HepG2 (cell line): Measurements from ENCODE around the gene CD7. TPM values are rescaled to one million over a fixed set of nuclear protein-coding genes. Genes with fewer than 3 reads are reported as not detected.
A peak's percentile ranks its signal among the peaks of the same experiment; 100 is the strongest.

Experiments used
- CHD4 ChIP-seq: fragments of 200-600 bp; sonication (generic); IDR thresholded peaks from 2 replicates; pipeline ENCODE4 v1.7.0; 2017; ENCODE audit warnings: mild to moderate bottlenecking, low read length, borderline replicate concordance
- E2F1 ChIP-seq: sonication (generic); formaldehyde crosslinking; IDR thresholded peaks from 2 replicates; pipeline ENCODE4 v1.5.0; 2020; ENCODE audit warnings: missing genetic modification reagents
- ETS1 ChIP-seq: sonication (generic); formaldehyde crosslinking; IDR thresholded peaks from 2 replicates; pipeline ENCODE4 v1.4.0; 2020; ENCODE audit warnings: missing genetic modification reagents
- FLYWCH1 ChIP-seq: sonication (generic); formaldehyde crosslinking; IDR thresholded peaks from 2 replicates; pipeline ENCODE4 v1.8.1; 2023; ENCODE audit warnings: mild to moderate bottlenecking, missing genetic modification reagents
- LCORL ChIP-seq, 2 experiments: fragments of 450-650 bp in 1 of 2; sonication (generic) in 1 of 2; formaldehyde crosslinking in 1 of 2; IDR thresholded peaks; 2 replicates each; pipeline versions ENCODE4 v1.5.0 to v1.6.1; 2017 to 2020; ENCODE audit warnings: antibody characterized with exemption in 1 of 2, missing genetic modification reagents in 1 of 2
- MAFK ChIP-seq, 2 experiments: IDR thresholded peaks in 1 of 2; conservative IDR thresholded peaks in 1 of 2; 2 replicates each; pipeline ENCODE4 v1.6.1; 2011; ENCODE audit warnings: improper control_type of control experiment in 2 of 2, low read length in 2 of 2
- MLXIP ChIP-seq: sonication (generic); formaldehyde crosslinking; IDR thresholded peaks from 2 replicates; pipeline ENCODE4 v1.9.0; 2021; ENCODE audit warnings: missing genetic modification reagents, borderline replicate concordance
- MYC ChIP-seq: sonication (generic); formaldehyde crosslinking; IDR thresholded peaks from 2 replicates; pipeline ENCODE4 v1.9.0; 2021; ENCODE audit warnings: missing genetic modification reagents, borderline replicate concordance
- PRMT3 ChIP-seq: sonication (generic); formaldehyde crosslinking; IDR thresholded peaks from 2 replicates; pipeline ENCODE4 v1.8.1; 2022; ENCODE audit warnings: low read depth, mild to moderate bottlenecking, moderate library complexity, missing genetic modification reagents, borderline replicate concordance
- SRSF9 ChIP-seq: fragments of 200-400 bp; formaldehyde crosslinking; IDR thresholded peaks from 2 replicates; pipeline ENCODE4 v1.6.1; 2018; ENCODE audit warnings: borderline replicate concordance, mild to moderate bottlenecking, low read depth, low read length; ENCODE audit not compliant: insufficient read depth, poor library complexity, severe bottlenecking
- STAT5B ChIP-seq: sonication (generic); formaldehyde crosslinking; IDR thresholded peaks from 2 replicates; pipeline ENCODE4 v1.4.0; 2020; ENCODE audit warnings: missing genetic modification reagents
- USF2 ChIP-seq, 2 experiments: sonication (generic) in 1 of 2; formaldehyde crosslinking in 1 of 2; IDR thresholded peaks; 2 replicates each; pipeline versions ENCODE4 v1.5.1 to v1.6.1; 2011 to 2020; ENCODE audit warnings: borderline replicate concordance in 1 of 2, low read depth in 1 of 2, low read length in 1 of 2, mild to moderate bottlenecking in 1 of 2, missing genetic modification reagents in 1 of 2, moderate library complexity in 1 of 2
- ZFP37 ChIP-seq: sonication (generic); formaldehyde crosslinking; IDR thresholded peaks from 2 replicates; pipeline ENCODE4 v1.4.0; 2020; ENCODE audit warnings: missing genetic modification reagents, borderline replicate concordance
- ZFYVE20 ChIP-seq: sonication (generic); formaldehyde crosslinking; IDR thresholded peaks from 2 replicates; pipeline ENCODE4 v1.8.0; 2023; ENCODE audit warnings: low read depth, mild to moderate bottlenecking, moderate library complexity, missing genetic modification reagents, borderline replicate concordance
- ZNF34 ChIP-seq: sonication (generic); formaldehyde crosslinking; IDR thresholded peaks from 2 replicates; pipeline ENCODE4 v1.4.0; 2020; ENCODE audit warnings: mild to moderate bottlenecking, missing genetic modification reagents, borderline replicate concordance
- ZNF530 ChIP-seq: sonication (generic); formaldehyde crosslinking; IDR thresholded peaks from 2 replicates; pipeline ENCODE4 v1.5.0; 2020; ENCODE audit warnings: low read depth, mild to moderate bottlenecking, missing genetic modification reagents
- ZNF766 ChIP-seq: sonication (generic); formaldehyde crosslinking; IDR thresholded peaks from 2 replicates; pipeline ENCODE4 v1.5.0; 2020; ENCODE audit warnings: missing genetic modification reagents, borderline replicate concordance
- ZSCAN12 ChIP-seq: sonication (generic); formaldehyde crosslinking; IDR thresholded peaks from 2 replicates; pipeline ENCODE4 v1.9.0; 2021; ENCODE audit warnings: mild to moderate bottlenecking, missing genetic modification reagents
- polyA plus RNA-seq, 8 experiments: library from polyadenylated mRNA; depleted of rRNA in 3 of 8; stranded (reverse) in 7 of 8; unstranded in 1 of 8; fragments of >200 nt; fragmentation: Illumina TruSeq in 4 of 8; extraction: Trizol in 4 of 8; gene quantifications; 2 replicates each; pipeline versions ENCODE4 v1.2.1 to v1.2.3, GENCODE V29; 2011 to 2016; ENCODE audit warnings: low read depth in 4 of 8, missing spikeins in 1 of 8, mixed read lengths in 1 of 8; ENCODE audit not compliant: insufficient read depth in 1 of 8
- total RNA-seq, 5 experiments: library from RNA; depleted of rRNA; stranded (reverse); fragments of >200 nt; fragmentation: Illumina TruSeq; extraction: Trizol; gene quantifications; 2 replicates each; pipeline ENCODE4 v1.2.3, GENCODE V29; 2016; ENCODE audit warnings: low read depth in 1 of 5

The CD7 gene
- total and polyA plus RNA-seq, 2 of the 13 experiments (the other 11 are each of a cell fraction or from before 2014, with no cell fraction given) = 67.6 to 76.4 TPM

GRCh38 chr17:82309656-82310570 lies 7.5 kb downstream of the CD7 start (continued):
- TF ChIP-seq ZFP37 (CRISPR knock-in tag) = no peak
- no peak for TF ChIP-seq PRMT3 (CRISPR knock-in tag)
- TF ChIP-seq ZNF530 (CRISPR knock-in tag) = no peak
- TF ChIP-seq STAT5B (CRISPR knock-in tag) = no peak
- TF ChIP-seq LCORL (IDR thresholded peaks at IDR 0.05) = no peak
- TF ChIP-seq LCORL (CRISPR knock-in tag; IDR thresholded peaks at IDR 0.05) = peak; percentile 72; the same call in 1 of the 2 replicates
- TF ChIP-seq MYC (CRISPR knock-in tag) = peak; percentile 82
- no peak for TF ChIP-seq USF2 (IDR thresholded peaks at IDR 0.05; ENCODE audit: low read depth, low read length)
- TF ChIP-seq USF2 (CRISPR knock-in tag; IDR thresholded peaks at IDR 0.05; ENCODE audit: borderline replicate concordance) = no peak
- no peak for TF ChIP-seq MAFK (conservative IDR thresholded peaks at IDR 0.05 in 1 of 2, IDR thresholded peaks at IDR 0.05 in 1 of 2; ENCODE audit: low read length in 2 of 2)
- no peak for TF ChIP-seq ZNF34 (CRISPR knock-in tag)
- TF ChIP-seq ETS1 (CRISPR knock-in tag) = no peak
- TF ChIP-seq CHD4 = 0 out of 2 replicates have a peak, but pooled peaks have one; percentile 51
- no peak for TF ChIP-seq ZSCAN12 (CRISPR knock-in tag)
- no peak for TF ChIP-seq ZNF766 (CRISPR knock-in tag)
- no peak for TF ChIP-seq SRSF9
- no peak for TF ChIP-seq FLYWCH1 (CRISPR knock-in tag)
- no peak for TF ChIP-seq E2F1
- no peak for TF ChIP-seq ZFYVE20 (CRISPR knock-in tag)
- no peak for TF ChIP-seq MLXIP (CRISPR knock-in tag)
